Measurements from ENCODE around the gene MT2A.

Gene MT2A

GRCh38 chr16:56641166-56641565 lies 32.8 kb downstream of the MT2A start:
- no peak for DNase-seq

GRCh38 chr16:56643080-56643778 lies 34.8 kb downstream of the MT2A start:
- peak; percentile 67 for DNase-seq

GRCh38 chr16:56643833-56644232 lies 35.4 kb downstream of the MT2A start:
- no peak for DNase-seq

GRCh38 chr16:56645311-56645710 lies 36.9 kb downstream of the MT2A start:
- no peak for DNase-seq

- DNase-seq, result no peak
These were observed 37.5 kb downstream of the MT2A start for GRCh38 chr16:56645838-56646237.

GRCh38 chr16:56647641-56648431 lies 39.5 kb downstream of the MT2A start:
- no peak for DNase-seq

GRCh38 chr16:56649271-56649670 lies 40.9 kb downstream of the MT2A start:
- DNase-seq, result no peak

- no peak for DNase-seq
These were observed 41.4 kb downstream of the MT2A start for GRCh38 chr16:56649820-56650219.

- no peak for DNase-seq
These were observed 43.2 kb downstream of the MT2A start, which contains the start of gene MT1B for GRCh38 chr16:56651586-56651985. TSS of gene MT1B (plus strand) at chr16:56651886. CDS start at chr16:56651954, 68 bp downstream.

- no peak for DNase-seq
These were observed 44.2 kb downstream of the MT2A start for GRCh38 chr16:56652600-56652999.

GRCh38 chr16:56653218-56653617 lies 44.8 kb downstream of the MT2A start:
- no peak for DNase-seq

GRCh38 chr16:56657555-56658326 lies 49.4 kb downstream of the MT2A start, which contains the start of gene MT1F:
TSS of gene MT1F (plus strand) at chr16:56657959. CDS start at chr16:56658059, 100 bp downstream.
- DNase-seq, result peak; percentile 83

- DNase-seq, result no peak
These were observed 50.0 kb downstream of the MT2A start for GRCh38 chr16:56658327-56658875.

Data from DMS153 (cell line).